Measurements from ENCODE around the gene CIDEC.

The CIDEC gene

DNA sequence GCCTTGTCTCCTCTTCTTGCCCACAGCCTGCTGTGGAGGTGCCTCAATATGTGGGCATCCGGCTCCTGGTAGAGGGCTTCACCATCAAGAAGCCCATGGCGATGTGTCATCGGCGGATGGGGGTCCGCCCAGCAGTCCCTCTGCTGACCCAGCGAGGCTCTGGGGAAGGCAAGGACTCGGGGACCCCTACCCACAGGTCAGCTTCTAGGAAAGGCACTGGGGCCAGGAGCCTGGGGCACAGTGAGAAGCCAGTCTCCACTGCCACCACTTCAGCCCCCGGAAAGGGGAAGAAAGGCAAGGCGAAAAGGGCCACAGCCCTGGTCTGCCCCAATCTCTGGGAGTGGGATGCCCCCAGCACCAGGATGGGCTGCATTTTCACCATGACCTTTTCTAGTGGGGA, 47.0 kb downstream of the CIDEC start:
- H3K4me1 ChIP-seq (ENCODE audit: control insufficient read depth, insufficient read depth, low read length): no peaks in the 10 kb centered on the region
- peaks cover 34% of the 10 kb centered on the region for H3K36me3 ChIP-seq (ENCODE audit: insufficient read depth, low read length)
- H3K9ac ChIP-seq (ENCODE audit: low read depth, low read length): no peak overlapping the region
- no peak overlapping the region for H3K4me3 ChIP-seq (ENCODE audit: low read length)
- no peak overlapping the region for H3K4me2 ChIP-seq (ENCODE audit: low read length)
- H3K27me3 ChIP-seq (ENCODE audit: control insufficient read depth, insufficient read depth, low read length): no peaks in the 10 kb centered on the region
- no peaks in the 10 kb centered on the region for H3K9me3 ChIP-seq (replicated peaks; ENCODE audit: low read length)

DNA sequence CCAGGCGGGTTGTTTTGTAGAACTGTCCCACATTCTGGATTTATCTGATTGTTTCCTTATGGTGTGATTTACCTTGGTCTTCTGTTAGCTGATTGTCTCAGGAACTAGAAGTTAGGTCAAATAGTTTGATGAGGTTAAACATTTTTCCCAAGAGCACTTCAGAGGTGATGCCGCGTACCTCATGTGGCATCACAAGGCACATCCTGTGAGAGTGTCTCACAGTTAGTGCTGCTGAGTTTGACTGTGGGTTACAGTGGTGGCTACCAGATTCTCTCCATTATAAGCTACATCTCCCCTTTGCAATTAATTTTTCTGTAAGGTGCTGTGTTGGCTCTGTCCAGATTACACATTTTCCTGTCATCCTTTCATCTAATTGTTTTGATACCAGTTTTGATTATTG, 48.8 kb downstream of the CIDEC start:
- Histone ChIP-seq H3K36me3 (ENCODE audit: insufficient read depth, low read length) (peaks cover 39% of the 10 kb centered on the region), H3K4me2 (ENCODE audit: low read length) (no peak overlapping the region), H3K4me3 (ENCODE audit: low read length) (no peak overlapping the region), H3K27me3 (ENCODE audit: control insufficient read depth, insufficient read depth, low read length) (no peaks in the 10 kb centered on the region), H3K4me1 (ENCODE audit: control insufficient read depth, insufficient read depth, low read length) (no peaks in the 10 kb centered on the region), H3K9ac (ENCODE audit: low read depth, low read length) (no peak overlapping the region), H3K9me3 (replicated peaks; ENCODE audit: low read length) (no peaks in the 10 kb centered on the region)

DNA sequence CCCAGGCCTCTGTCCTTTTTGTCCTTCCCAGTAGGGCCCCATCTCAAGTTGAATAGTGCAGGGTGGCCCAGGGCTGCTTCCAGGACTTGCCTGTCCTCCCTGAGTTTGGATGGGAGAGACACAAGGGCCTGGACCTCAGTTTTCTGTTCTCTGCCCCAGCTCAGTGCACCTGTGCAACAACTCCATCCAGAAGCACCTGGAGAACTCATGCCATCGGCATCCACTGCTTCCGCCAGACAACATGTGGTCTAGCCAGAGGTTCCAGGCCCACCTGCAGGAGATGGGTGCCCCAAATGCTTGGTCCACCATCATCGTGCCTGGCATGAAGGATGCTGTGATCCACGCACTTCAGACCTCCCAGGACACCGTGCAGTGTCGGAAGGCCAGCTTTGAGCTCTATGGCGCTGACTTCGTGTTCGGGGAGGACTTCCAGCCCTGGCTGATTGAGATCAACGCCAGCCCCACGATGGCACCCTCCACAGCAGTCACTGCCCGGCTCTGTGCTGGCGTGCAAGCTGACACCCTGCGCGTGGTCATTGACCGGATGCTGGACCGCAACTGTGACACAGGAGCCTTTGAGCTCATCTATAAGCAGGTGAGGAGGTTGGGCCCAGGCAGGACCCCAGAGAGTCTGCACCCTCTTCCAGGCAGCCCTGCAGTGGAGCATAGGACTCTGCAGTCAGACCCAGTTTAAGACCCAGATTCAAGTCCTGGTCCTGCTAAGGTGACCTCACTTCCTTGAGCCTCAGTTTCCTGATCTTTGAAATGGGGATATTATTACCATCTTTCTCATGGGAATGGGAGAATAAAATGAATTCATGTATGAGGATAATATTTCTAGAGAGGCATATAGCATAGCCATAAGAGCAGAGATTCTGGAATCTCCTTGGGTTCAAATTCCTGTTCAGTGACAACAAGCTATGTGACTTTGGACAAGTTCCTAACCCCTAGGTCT, 51.0 kb downstream of the CIDEC start:
- no peak overlapping the region for H3K4me2 ChIP-seq (ENCODE audit: low read length)
- no peak overlapping the region for H3K4me3 ChIP-seq (ENCODE audit: low read length)
- no peaks in the 10 kb centered on the region for H3K27me3 ChIP-seq (ENCODE audit: control insufficient read depth, insufficient read depth, low read length)
- no peaks in the 10 kb centered on the region for H3K4me1 ChIP-seq (ENCODE audit: control insufficient read depth, insufficient read depth, low read length)
- peaks cover 23% of the 10 kb centered on the region for H3K36me3 ChIP-seq (ENCODE audit: insufficient read depth, low read length)
- no peaks in the 10 kb centered on the region for H3K9me3 ChIP-seq (replicated peaks; ENCODE audit: low read length)
- no peak overlapping the region for H3K9ac ChIP-seq (ENCODE audit: low read depth, low read length)

DNA sequence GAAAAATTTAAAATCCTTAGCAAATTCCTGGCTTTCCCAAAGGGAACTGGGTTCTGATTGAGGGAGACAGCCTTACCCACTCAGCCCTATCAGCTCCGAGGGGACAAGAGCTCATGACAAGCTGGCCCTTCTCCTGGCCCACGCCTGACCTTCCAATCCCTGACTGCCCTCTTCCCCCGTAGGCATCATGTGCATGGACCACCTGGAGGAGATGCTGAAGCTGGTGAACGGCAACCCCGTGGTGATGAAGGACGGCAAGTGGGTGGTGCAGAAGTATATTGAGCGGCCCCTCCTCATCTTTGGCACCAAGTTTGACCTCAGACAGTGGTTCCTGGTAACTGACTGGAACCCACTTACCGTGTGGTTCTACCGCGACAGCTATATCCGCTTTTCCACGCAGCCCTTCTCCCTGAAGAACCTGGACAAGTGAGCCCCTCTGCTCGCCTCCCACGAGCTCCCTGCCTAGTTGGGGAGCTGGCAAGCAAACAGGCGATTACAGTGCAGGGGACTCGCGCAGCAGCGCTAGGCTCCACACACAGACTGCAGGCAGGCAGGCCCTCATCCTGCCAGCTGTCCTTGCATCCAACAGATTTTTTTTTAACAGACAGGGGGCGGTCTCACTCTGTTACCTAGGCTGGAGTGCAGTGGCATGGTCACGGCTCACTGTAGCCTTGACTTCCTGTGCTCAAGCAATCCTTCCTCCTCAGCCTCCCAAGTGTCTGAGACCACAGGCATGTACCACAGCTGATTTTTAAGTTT, 53.1 kb downstream of the CIDEC start:
- peaks cover 16% of the 10 kb centered on the region for H3K36me3 ChIP-seq (ENCODE audit: insufficient read depth, low read length)
- H3K9me3 ChIP-seq (replicated peaks; ENCODE audit: low read length): no peaks in the 10 kb centered on the region
- H3K9ac ChIP-seq (ENCODE audit: low read depth, low read length): no peak overlapping the region
- H3K4me3 ChIP-seq (ENCODE audit: low read length): no peak overlapping the region
- H3K4me2 ChIP-seq (ENCODE audit: low read length): no peak overlapping the region
- no peaks in the 10 kb centered on the region for H3K27me3 ChIP-seq (ENCODE audit: control insufficient read depth, insufficient read depth, low read length)
- no peaks in the 10 kb centered on the region for H3K4me1 ChIP-seq (ENCODE audit: control insufficient read depth, insufficient read depth, low read length)

DNA sequence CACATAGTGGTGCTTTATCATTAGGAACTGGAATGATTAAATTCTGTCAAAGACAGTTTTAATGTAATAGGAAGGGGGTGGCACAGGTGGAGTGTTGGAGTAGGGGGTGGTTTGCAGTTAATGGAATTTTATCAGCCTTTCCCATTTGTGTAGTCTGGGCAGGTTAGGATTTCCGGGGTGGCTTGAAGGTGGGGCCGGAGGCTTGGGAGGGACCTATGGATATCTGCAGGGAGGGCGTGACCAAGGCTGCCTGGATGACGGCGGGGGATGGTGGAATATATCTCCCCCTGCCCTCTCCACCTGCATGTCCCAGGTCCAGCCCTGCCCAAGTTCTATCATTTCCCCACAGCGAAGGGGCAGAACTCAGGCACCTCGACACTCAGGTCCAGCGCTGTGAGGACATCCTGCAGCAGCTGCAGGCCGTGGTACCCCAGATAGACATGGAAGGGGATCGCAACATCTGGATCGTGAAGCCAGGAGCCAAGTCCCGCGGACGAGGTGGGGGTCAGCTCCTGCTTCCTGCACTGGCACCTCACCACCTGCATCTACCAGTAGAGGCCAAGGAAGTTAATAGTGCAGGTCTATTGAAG, 54.5 kb downstream of the CIDEC start:
- Histone ChIP-seq H3K4me1 (ENCODE audit: control insufficient read depth, insufficient read depth, low read length) (no peaks in the 10 kb centered on the region), H3K27me3 (ENCODE audit: control insufficient read depth, insufficient read depth, low read length) (no peaks in the 10 kb centered on the region), H3K4me3 (ENCODE audit: low read length) (no peak overlapping the region), H3K4me2 (ENCODE audit: low read length) (no peak overlapping the region), H3K36me3 (ENCODE audit: insufficient read depth, low read length) (peaks cover 16% of the 10 kb centered on the region), H3K9ac (ENCODE audit: low read depth, low read length) (no peak overlapping the region), H3K9me3 (replicated peaks; ENCODE audit: low read length) (no peaks in the 10 kb centered on the region)

DNA sequence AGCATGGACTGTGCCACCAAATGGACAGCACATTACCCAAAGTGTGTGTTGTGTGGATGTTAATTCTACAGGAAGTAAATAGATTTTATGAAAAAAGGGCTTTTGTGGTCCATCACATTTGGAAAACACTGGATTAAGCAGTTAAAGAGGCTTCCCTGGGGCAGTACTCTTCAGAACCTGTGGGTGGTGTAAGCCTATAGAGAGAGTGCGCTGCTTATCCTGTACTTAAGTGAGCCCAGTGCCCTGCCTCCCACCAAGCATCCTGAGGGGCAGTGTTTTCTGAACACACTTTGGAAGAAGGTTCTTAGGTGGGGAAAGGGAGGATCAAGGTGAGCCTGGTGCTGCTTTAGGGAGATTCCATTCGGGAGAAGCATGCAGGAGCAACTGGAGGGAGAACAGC, 59.1 kb downstream of the CIDEC start:
- H3K9ac ChIP-seq (ENCODE audit: low read depth, low read length): no peak overlapping the region
- no peak overlapping the region for H3K4me2 ChIP-seq (ENCODE audit: low read length)
- H3K4me1 ChIP-seq (ENCODE audit: control insufficient read depth, insufficient read depth, low read length): no peaks in the 10 kb centered on the region
- H3K9me3 ChIP-seq (replicated peaks; ENCODE audit: low read length): no peaks in the 10 kb centered on the region
- no peaks in the 10 kb centered on the region for H3K27me3 ChIP-seq (ENCODE audit: control insufficient read depth, insufficient read depth, low read length)
- no peak overlapping the region for H3K4me3 ChIP-seq (ENCODE audit: low read length)
- peaks cover 5% of the 10 kb centered on the region for H3K36me3 ChIP-seq (ENCODE audit: insufficient read depth, low read length)

DNA sequence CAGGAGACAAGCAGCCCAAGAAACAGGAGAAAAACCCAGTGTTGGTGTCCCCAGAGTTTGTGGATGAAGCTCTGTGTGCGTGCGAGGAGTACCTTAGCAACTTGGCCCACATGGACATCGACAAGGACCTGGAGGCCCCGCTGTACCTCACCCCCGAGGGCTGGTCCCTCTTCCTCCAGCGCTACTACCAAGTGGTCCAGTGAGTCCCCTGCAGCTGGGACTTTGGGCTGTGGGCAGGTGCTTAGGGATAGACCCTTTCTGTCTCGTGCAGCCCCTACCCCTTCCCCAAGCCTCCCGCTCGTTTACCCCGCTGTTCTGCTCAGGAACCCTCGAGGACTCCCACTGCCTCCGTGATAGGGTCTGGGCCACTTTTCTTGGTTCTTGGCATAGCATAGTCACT, 59.5 kb downstream of the CIDEC start:
- Histone ChIP-seq H3K4me2 (ENCODE audit: low read length) (no peak overlapping the region), H3K36me3 (ENCODE audit: insufficient read depth, low read length) (peaks cover 5% of the 10 kb centered on the region), H3K9ac (ENCODE audit: low read depth, low read length) (no peak overlapping the region), H3K4me1 (ENCODE audit: control insufficient read depth, insufficient read depth, low read length) (no peaks in the 10 kb centered on the region), H3K27me3 (ENCODE audit: control insufficient read depth, insufficient read depth, low read length) (no peaks in the 10 kb centered on the region), H3K9me3 (replicated peaks; ENCODE audit: low read length) (no peaks in the 10 kb centered on the region), H3K4me3 (ENCODE audit: low read length) (no peak overlapping the region)

DNA sequence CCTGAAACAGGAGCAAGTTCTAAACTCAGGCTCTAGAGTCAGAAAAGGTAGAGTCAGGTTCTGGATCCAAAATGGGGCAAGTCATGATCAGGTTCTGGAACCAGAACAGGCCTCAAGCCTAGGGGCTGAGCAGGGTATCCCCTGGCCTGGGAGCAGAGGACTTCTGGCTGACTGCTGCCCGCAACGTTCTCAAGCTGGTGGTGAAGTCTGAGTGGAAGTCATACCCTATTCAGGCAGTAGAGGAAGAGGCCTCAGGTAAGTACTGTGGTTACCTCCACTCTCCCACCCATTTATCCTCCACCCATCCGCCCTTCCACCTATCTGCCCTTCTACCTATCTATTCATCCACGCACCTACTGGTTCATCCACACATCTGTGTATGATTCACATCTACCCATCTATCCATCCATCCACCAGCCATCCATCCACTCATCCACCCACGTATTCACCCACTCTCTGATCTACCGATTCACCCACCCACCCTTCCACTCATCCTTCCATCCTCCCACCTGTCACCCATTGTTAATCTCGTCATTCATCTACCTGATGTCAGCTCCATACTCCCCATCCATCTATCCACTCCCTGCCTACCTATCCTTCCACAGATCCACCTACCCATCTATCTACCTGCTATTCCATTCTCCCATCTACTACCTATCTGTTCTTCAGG, 61.3 kb downstream of the CIDEC start:
- Histone ChIP-seq H3K9me3 (replicated peaks; ENCODE audit: low read length) (no peaks in the 10 kb centered on the region), H3K9ac (ENCODE audit: low read depth, low read length) (no peak overlapping the region), H3K36me3 (ENCODE audit: insufficient read depth, low read length) (peaks cover 1% of the 10 kb centered on the region), H3K4me3 (ENCODE audit: low read length) (no peak overlapping the region), H3K4me2 (ENCODE audit: low read length) (no peak overlapping the region), H3K27me3 (ENCODE audit: control insufficient read depth, insufficient read depth, low read length) (no peaks in the 10 kb centered on the region), H3K4me1 (ENCODE audit: control insufficient read depth, insufficient read depth, low read length) (no peaks in the 10 kb centered on the region)

DNA sequence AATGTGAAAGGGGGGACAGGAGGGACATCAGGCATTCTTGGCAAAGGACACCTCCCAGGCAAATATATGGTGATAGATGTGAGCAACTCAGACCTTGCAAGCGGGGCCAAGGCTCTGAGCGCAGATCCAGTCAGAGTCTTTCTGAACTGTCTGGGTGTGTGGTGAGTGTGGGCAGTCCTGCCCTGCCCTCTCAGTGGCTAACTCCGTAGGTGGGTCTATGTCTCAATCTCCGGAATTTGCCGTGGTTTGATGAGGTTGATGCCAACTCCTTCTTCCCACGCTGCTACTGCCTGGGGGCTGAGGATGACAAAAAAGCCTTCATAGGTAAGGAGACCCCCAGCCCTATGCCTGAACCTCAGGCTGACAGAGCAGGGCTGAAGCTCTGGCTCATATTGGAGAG, 62.6 kb downstream of the CIDEC start:
- no peaks in the 10 kb centered on the region for H3K27me3 ChIP-seq (ENCODE audit: control insufficient read depth, insufficient read depth, low read length)
- H3K9me3 ChIP-seq (replicated peaks; ENCODE audit: low read length): no peaks in the 10 kb centered on the region
- H3K36me3 ChIP-seq (ENCODE audit: insufficient read depth, low read length): peaks cover 3% of the 10 kb centered on the region
- H3K9ac ChIP-seq (ENCODE audit: low read depth, low read length): no peak overlapping the region
- H3K4me1 ChIP-seq (ENCODE audit: control insufficient read depth, insufficient read depth, low read length): no peaks in the 10 kb centered on the region
- H3K4me2 ChIP-seq (ENCODE audit: low read length): no peak overlapping the region
- no peak overlapping the region for H3K4me3 ChIP-seq (ENCODE audit: low read length)

Measured in skeletal muscle satellite cell (primary cell).